Panc1 (cell line): ENCODE results near the gene EYA3. TPM values are rescaled to one million over a fixed set of nuclear protein-coding genes. Genes with fewer than 3 reads are reported as not detected.
A peak's percentile ranks its signal among the peaks of the same experiment; 100 is the strongest.

Experiments
- ATAC-seq: fragments of 200-7000 bp; cut with Tn5 transposase; 2 replicates; pipeline ENCODE4 v1.9.1; 2020; ENCODE audit warnings: mild to moderate bottlenecking, moderate library complexity
- BruUV-seq: library from RNA; stranded (reverse); fragments of 400-500 nt; replicated peaks from 2 replicates; lab custom pipeline; 2021; lab: Mats Ljungman, UMichigan
- CTCF ChIA-PET: fragments of 300-600 bp; sonication (Branson Sonifier 250); formaldehyde crosslinking; loops from one replicate; lab custom pipeline; 2022; ENCODE audit warnings: antibody characterized with exemption; lab: Charles Lee
- POLR2A ChIA-PET: fragments of 300-600 bp; sonication (Branson Sonifier 250); formaldehyde crosslinking; loops from one replicate; lab custom pipeline; 2022; ENCODE audit warnings: antibody characterized with exemption; lab: Charles Lee
- DNase-seq: peaks from one replicate; pipeline ENCODE4 v3.0.0-alpha.2; 2010; ENCODE audit warnings: low read depth, low spot score
- H3K27ac ChIP-seq: 2 replicates; pipeline ENCODE4 v1.5.1; 2011; ENCODE audit warnings: mild to moderate bottlenecking, low read length, inconsistent platforms
- H3K27me3 ChIP-seq: fragments of 200-500 bp; sonication (Bioruptor generic); 2 replicates; pipeline ENCODE4 v1.6.0; 2014; ENCODE audit warnings: low read length, inconsistent platforms; ENCODE audit not compliant: control insufficient read depth, insufficient read depth
- H3K36me3 ChIP-seq: fragments of 200-500 bp; sonication (Bioruptor generic); 2 replicates; pipeline ENCODE4 v1.5.1; 2014; ENCODE audit warnings: inconsistent platforms, mild to moderate bottlenecking, low read length, moderate library complexity; ENCODE audit not compliant: control insufficient read depth, insufficient read depth
- H3K4me1 ChIP-seq: 2 replicates; pipeline ENCODE4 v1.5.1; 2011; ENCODE audit warnings: inconsistent platforms, mild to moderate bottlenecking, low read length, moderate library complexity; ENCODE audit not compliant: control insufficient read depth, insufficient read depth
- H3K4me3 ChIP-seq, 2 experiments: 2 replicates each; pipeline ENCODE4 v1.5.1; 2011 to 2012; ENCODE audit warnings: low read depth in 2 of 2, low read length in 2 of 2, mild to moderate bottlenecking in 2 of 2, inconsistent platforms in 1 of 2, moderate library complexity in 1 of 2
- H3K9me3 ChIP-seq: fragments of 200-500 bp; sonication (Bioruptor generic); 2 replicates; pipeline ENCODE4 v1.5.1; 2014; ENCODE audit warnings: low read depth, mild to moderate bottlenecking, inconsistent platforms, low read length, moderate library complexity; ENCODE audit not compliant: control insufficient read depth, insufficient read depth
- POLR2AphosphoS5 ChIP-seq: IDR thresholded peaks from 2 replicates; pipeline ENCODE4 v1.6.1; 2012; ENCODE audit warnings: mild to moderate bottlenecking, low read depth, low read length, moderate library complexity
- REST ChIP-seq, 2 experiments: IDR thresholded peaks; 2 replicates each; pipeline ENCODE4 v1.6.1; 2011 to 2012; ENCODE audit warnings: low read depth in 2 of 2, control low read depth in 1 of 2, low read length in 1 of 2, mild to moderate bottlenecking in 1 of 2, moderate library complexity in 1 of 2; ENCODE audit not compliant: insufficient read depth in 1 of 2
- SIN3A ChIP-seq: IDR thresholded peaks from 2 replicates; pipeline ENCODE4 v1.6.1; 2012; ENCODE audit warnings: low read depth, mild to moderate bottlenecking, low read length, moderate library complexity, borderline replicate concordance; ENCODE audit not compliant: insufficient read depth
- TCF7L2 ChIP-seq: IDR thresholded peaks from 2 replicates; pipeline ENCODE4 v1.6.1; 2011; ENCODE audit warnings: mild to moderate bottlenecking, low read depth, low read length, inconsistent platforms
- in situ Hi-C: cut with HindIII; loops from 2 replicates; pipeline ENCODE4 v1.10.0; 2016; ENCODE audit warnings: low sequenced_read_pairs, low pct_unique_long_range_greater_than_20kb
- intact Hi-C: fragments of 100-400 bp; cut with micrococcal nuclease; formaldehyde crosslinking; loops from one replicate; pipeline ENCODE4 v1.10.0; 2022; ENCODE audit not compliant: unreplicated experiment
- total RNA-seq: library from RNA; stranded (reverse); gene quantifications from one replicate; pipeline ENCODE4 v1.2.1, GENCODE V29; 2021; ENCODE audit not compliant: unreplicated experiment
- TF ChIP-seq, protein P1 (sequence below): fragments of 450-650 bp; IDR thresholded peaks from 2 replicates; pipeline ENCODE4 v1.5.1; 2017; ENCODE audit warnings: mild to moderate bottlenecking

The EYA3 gene
- total RNA-seq, 1 experiment from 2014 or later, result 17.5 TPM

DNA sequence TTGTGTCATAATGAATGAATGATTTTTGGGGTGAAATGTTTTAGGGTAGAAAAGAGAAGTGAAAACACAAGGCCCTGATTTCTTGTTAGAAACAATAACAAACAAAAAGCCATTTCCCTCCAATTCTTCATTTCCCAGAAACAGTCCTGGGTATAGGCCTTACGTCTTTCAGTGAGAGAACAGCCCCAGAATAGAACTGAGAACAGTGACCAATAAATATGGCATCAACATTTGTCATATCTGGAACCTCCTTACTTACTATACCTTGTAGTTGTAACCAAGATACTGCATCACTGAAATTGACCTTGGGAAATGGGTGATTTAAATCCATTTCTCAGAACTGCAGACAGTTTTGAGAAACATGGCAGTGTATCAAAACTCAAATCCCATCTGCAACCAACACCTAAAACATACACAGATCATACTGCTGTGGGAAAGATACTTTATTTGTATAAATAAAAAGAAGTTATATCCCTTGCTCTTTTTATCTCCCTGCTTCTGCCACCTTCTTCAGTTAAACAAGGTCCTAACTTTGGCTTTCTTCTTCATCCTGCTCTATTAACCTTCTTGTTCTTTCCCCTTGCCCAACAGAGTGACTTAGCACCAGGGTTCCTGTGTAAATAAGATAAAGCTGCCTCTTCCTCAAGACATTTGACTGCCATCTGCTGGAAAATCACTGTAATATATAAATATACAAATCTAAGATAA, 109.1 kb downstream of the EYA3 start:
- DNase-seq (no peak), ATAC-seq (peak; percentile 62)
- Histone ChIP-seq H3K36me3 (no peaks in the 10 kb centered on the region), H3K9me3 (no peaks in the 10 kb centered on the region), H3K4me1 (no peaks in the 10 kb centered on the region), H3K27ac (no peak overlapping the region), H3K27me3 (no peaks in the 10 kb centered on the region), H3K4me3 (no peak overlapping the region)
- POLR2A ChIA-PET, result no interaction called here
- CTCF ChIA-PET, result interaction anchor here (1.0 kb wide), 1 partner anchor 121 kb away, joined by 3 read pairs; no protein-coding TSS in a partner anchor
- intact Hi-C loops (loop anchor here (2.0 kb wide), 1 partner anchor 119 kb away; no protein-coding TSS in a partner anchor), in situ Hi-C loops (no loop called here)
- TF ChIP-seq, protein P1, sequence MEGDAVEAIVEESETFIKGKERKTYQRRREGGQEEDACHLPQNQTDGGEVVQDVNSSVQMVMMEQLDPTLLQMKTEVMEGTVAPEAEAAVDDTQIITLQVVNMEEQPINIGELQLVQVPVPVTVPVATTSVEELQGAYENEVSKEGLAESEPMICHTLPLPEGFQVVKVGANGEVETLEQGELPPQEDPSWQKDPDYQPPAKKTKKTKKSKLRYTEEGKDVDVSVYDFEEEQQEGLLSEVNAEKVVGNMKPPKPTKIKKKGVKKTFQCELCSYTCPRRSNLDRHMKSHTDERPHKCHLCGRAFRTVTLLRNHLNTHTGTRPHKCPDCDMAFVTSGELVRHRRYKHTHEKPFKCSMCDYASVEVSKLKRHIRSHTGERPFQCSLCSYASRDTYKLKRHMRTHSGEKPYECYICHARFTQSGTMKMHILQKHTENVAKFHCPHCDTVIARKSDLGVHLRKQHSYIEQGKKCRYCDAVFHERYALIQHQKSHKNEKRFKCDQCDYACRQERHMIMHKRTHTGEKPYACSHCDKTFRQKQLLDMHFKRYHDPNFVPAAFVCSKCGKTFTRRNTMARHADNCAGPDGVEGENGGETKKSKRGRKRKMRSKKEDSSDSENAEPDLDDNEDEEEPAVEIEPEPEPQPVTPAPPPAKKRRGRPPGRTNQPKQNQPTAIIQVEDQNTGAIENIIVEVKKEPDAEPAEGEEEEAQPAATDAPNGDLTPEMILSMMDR, result peak; percentile 59; the same call in 1 of the 2 replicates
- TF ChIP-seq POLR2AphosphoS5, result no peak
- BruUV-seq, result no TSS peak

GRCh38 chr1:27974417-27974781, 114.0 kb downstream of the EYA3 start:
- no peak for ATAC-seq
- Histone ChIP-seq H3K4me3 (no peak overlapping the region), H3K9me3 (no peaks in the 10 kb centered on the region), H3K27ac (no peak overlapping the region), H3K27me3 (no peaks in the 10 kb centered on the region), H3K36me3 (no peaks in the 10 kb centered on the region; the same call in 1 of the 2 replicates), H3K4me1 (no peaks in the 10 kb centered on the region)
- TF ChIP-seq TCF7L2 (no peak), POLR2AphosphoS5 (no peak)
- no peak for DNase-seq
- intact Hi-C loops, result no loop called here
- BruUV-seq, result no TSS peak
- in situ Hi-C loops, result no loop called here
- POLR2A ChIA-PET, result no interaction called here
- CTCF ChIA-PET, result no interaction called here

DNA sequence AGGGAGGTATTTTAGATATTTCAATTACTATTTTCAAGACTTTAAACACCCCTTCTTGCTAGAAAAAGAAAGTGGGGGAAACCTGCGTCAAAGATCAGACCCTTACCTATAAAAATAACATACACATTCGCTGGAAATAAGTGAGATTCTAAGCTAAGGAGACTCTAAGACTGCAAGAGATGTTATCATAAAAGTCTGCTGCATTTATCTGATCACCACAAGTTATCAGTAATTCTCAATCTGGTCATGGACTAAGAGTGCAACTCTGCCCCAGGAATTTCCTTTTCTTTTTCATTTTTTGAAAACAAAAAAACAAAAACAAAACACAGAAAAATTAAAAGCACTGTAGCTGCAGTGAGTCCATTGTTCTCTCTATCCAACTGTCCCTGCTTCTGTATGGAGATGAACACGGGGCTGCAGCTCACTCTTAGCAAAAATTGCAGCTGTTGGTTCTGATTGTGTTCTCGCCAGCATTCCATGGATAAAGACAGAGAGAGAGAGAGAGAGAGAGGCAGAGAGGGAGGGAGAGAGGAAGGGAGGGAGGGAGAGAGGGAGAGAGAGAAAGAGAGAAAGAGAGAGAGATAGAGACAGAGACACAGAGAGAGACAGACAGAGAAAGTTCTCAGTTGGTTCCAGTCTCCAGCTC, 114.5 kb downstream of the EYA3 start:
- Histone ChIP-seq H3K4me1 (no peaks in the 10 kb centered on the region), H3K36me3 (no peaks in the 10 kb centered on the region; the same call in 1 of the 2 replicates), H3K27ac (no peak overlapping the region), H3K4me3 (no peak overlapping the region), H3K9me3 (no peaks in the 10 kb centered on the region), H3K27me3 (no peaks in the 10 kb centered on the region)
- TF ChIP-seq TCF7L2 (no peak), SIN3A (no peak), REST (IDR thresholded peaks at IDR 0.05; ENCODE audit: insufficient read depth in 1 of 2, low read depth in 2 of 2, low read length in 1 of 2) (no peak), POLR2AphosphoS5 (no peak)
- TF ChIP-seq, protein P1, result no peak
- in situ Hi-C loops, result no loop called here
- DNase-seq (no peak), ATAC-seq (no peak)
- intact Hi-C loops, result no loop called here
- ChIA-PET CTCF (interaction anchor here (0.6 kb wide), 1 partner anchor 27 kb away, joined by 4 read pairs; no protein-coding TSS in a partner anchor), POLR2A (no interaction called here)
- TSS peak; percentile 53 for BruUV-seq
